GM23248 (cell line): ENCODE measurements around the gene VPS36. TPM values are rescaled to one million over a fixed set of nuclear protein-coding genes. Genes with fewer than 3 reads are reported as not detected.
"Not testable (repeated sequence)": the region's sequence is repeated elsewhere in the genome, so short reads cannot be mapped to it uniquely, and the experiment has no call there.

Experiments
- DNase-seq: peaks from one replicate; pipeline ENCODE4 v3.0.0-alpha.2; 2015
- H2AFZ ChIP-seq: fragments of 200-600 bp; sonication (generic); 2 replicates; pipeline ENCODE4 v1.6.1; 2016; ENCODE audit warnings: antibody characterized with exemption
- H3F3A ChIP-seq: fragments of 200-600 bp; sonication (generic); 2 replicates; pipeline ENCODE4 v1.6.1; 2016; ENCODE audit warnings: mild to moderate bottlenecking, antibody characterized with exemption, mixed run types; ENCODE audit not compliant: insufficient read depth
- H3K27ac ChIP-seq: fragments of 200-600 bp; sonication (generic); 2 replicates; pipeline ENCODE4 v1.5.1; 2016; ENCODE audit warnings: mild to moderate bottlenecking
- H3K27me3 ChIP-seq: fragments of 200-600 bp; sonication (generic); replicated peaks from 2 replicates; pipeline ENCODE4 v1.6.1; 2016; ENCODE audit warnings: mild to moderate bottlenecking; ENCODE audit not compliant: insufficient read depth
- H3K36me3 ChIP-seq: fragments of 200-600 bp; sonication (generic); 2 replicates; pipeline ENCODE4 v1.6.1; 2016; ENCODE audit warnings: low read depth, mild to moderate bottlenecking
- H3K4me1 ChIP-seq: fragments of 200-600 bp; sonication (generic); 2 replicates; pipeline ENCODE4 v1.6.1; 2016; ENCODE audit warnings: mild to moderate bottlenecking; ENCODE audit not compliant: insufficient read depth
- H3K4me2 ChIP-seq: fragments of 200-600 bp; sonication (generic); one replicate; pipeline ENCODE4 v1.6.1; 2016; ENCODE audit warnings: mild to moderate bottlenecking; ENCODE audit not compliant: unreplicated experiment
- H3K4me3 ChIP-seq: fragments of 200-600 bp; sonication (generic); 2 replicates; pipeline ENCODE4 v1.5.1; 2016; ENCODE audit warnings: mild to moderate bottlenecking
- H3K79me2 ChIP-seq: fragments of 200-600 bp; sonication (generic); 2 replicates; pipeline ENCODE4 v1.6.1; 2016; ENCODE audit warnings: mild to moderate bottlenecking; ENCODE audit not compliant: insufficient read depth
- H3K9ac ChIP-seq: fragments of 200-600 bp; sonication (generic); 2 replicates; pipeline ENCODE4 v1.6.1; 2016; ENCODE audit warnings: mild to moderate bottlenecking
- H3K9me2 ChIP-seq: fragments of 200-600 bp; sonication (generic); 2 replicates; pipeline ENCODE4 v1.6.1; 2016; ENCODE audit warnings: mixed run types, mild to moderate bottlenecking, moderate library complexity; ENCODE audit not compliant: insufficient read depth
- H3K9me3 ChIP-seq: fragments of 200-600 bp; sonication (generic); one replicate; pipeline ENCODE4 v1.6.1; 2017; ENCODE audit warnings: low read depth
- H4K20me1 ChIP-seq: fragments of 200-600 bp; sonication (generic); 2 replicates; pipeline ENCODE4 v1.6.0; 2016; ENCODE audit not compliant: insufficient read depth
- EZH2 ChIP-seq: fragments of 200-600 bp; sonication (generic); IDR thresholded peaks from 2 replicates; pipeline ENCODE4 v1.6.1; 2018; ENCODE audit warnings: antibody characterized with exemption, mild to moderate bottlenecking; ENCODE audit not compliant: insufficient read depth, poor library complexity, severe bottlenecking
- EZH2phosphoT487 ChIP-seq: fragments of 200-600 bp; sonication (generic); IDR thresholded peaks from 2 replicates; pipeline ENCODE4 v1.6.1; 2018; ENCODE audit warnings: antibody characterized with exemption, moderate library complexity, mild to moderate bottlenecking, low read depth; ENCODE audit not compliant: insufficient read depth
- WGBS, 2 experiments: methylation state at CpG; one replicate each; pipeline ENCODE4 v1.1.6; 2015 to 2017; ENCODE audit warnings: low lambda C conversion rate in 2 of 2, low coverage in 1 of 2; ENCODE audit errors: missing lambda C conversion rate in 2 of 2; 5-methylcytosine and 5-hydroxymethylcytosine counted together
- in situ Hi-C: fragments of 300-500 bp; cut with MboI; formaldehyde crosslinking; loops from 2 replicates; pipeline ENCODE4 v1.15.0; 2020
- polyA plus RNA-seq: library from polyadenylated mRNA; unstranded; fragments of >200 nt; fragmentation: Nextera tagmentation; extraction: Ambion mirVana; gene quantifications from 2 replicates; pipeline ENCODE4 v1.2.1, GENCODE V29; 2016
- total RNA-seq: library from RNA; depleted of rRNA; stranded (reverse); fragments of >200 nt; shearing (Covaris generic); gene quantifications from 2 replicates; pipeline ENCODE4 v1.2.3, GENCODE V29; 2014

Gene VPS36
- total and polyA plus RNA-seq, 2 experiments from 2014 or later = 34.7 to 42.6 TPM

DNA sequence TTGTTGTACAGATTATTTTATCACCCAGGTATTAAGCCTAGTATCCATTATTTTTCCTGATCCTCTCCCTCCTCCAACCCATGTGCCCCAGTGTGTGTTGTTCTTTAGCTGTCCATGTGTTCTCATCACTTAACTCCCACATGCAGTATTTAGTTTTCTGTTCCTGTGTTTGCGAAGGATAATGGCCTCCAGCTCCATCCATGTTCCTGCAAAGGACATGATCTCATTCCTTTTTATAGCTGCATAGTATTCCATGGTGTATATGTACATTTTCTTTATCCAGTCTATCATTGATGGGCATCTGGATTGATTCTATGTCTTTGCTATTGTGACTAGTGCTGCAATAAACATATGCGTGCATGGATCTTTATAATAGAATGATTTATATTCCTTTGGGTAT lies 18.1 kb upstream of the VPS36 start:
- H4K20me1 ChIP-seq, H3K9me3 ChIP-seq, H3K27ac ChIP-seq, H3K4me3 ChIP-seq, H3K27me3 ChIP-seq, DNase-seq, H2AFZ ChIP-seq, H3K9me2 ChIP-seq, in situ Hi-C loops, H3F3A ChIP-seq, H3K4me1 ChIP-seq, H3K9ac ChIP-seq, H3K4me2 ChIP-seq: not testable (repeated sequence)
- peaks cover 41% of the 10 kb centered on the region for H3K79me2 ChIP-seq
- WGBS, 2 experiments = 92 to 100% methylated on average over 2 of the region's 2 CpGs
- peaks cover 28% of the 10 kb centered on the region for H3K36me3 ChIP-seq

DNA sequence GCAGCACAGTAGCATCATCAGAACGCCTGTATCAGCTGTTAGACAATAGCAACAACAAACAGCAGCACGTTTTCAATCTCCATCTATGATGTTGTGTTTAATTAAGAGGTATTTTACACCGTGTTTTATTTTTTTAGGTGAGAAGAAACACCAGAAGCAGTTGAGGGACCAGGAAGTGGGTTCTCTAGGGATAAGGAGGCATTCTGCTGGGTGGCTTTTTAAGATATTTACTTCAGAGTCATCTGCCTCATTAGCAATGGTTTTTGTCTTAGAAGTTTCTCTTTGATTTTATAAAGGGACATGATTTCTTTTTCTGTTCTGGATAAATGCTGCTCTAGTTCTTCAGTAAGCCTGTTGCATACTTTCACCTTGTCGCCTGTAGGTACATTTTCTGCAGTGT lies 13.1 kb upstream of the VPS36 start:
- Histone ChIP-seq H3K4me1 (peaks cover 4% of the 10 kb centered on the region; the same call in 1 of the 2 replicates), H3K36me3 (peaks cover 35% of the 10 kb centered on the region; the same call in 1 of the 2 replicates), H3K27me3 (no peaks in the 10 kb centered on the region), H3F3A (no peaks in the 10 kb centered on the region), H3K79me2 (peaks cover 86% of the 10 kb centered on the region), H2AFZ (no peak overlapping the region; the same call in 1 of the 2 replicates), H4K20me1 (no peaks in the 10 kb centered on the region), H3K4me3 (no peak overlapping the region), H3K9me3 (no peaks in the 10 kb centered on the region), H3K27ac (no peak overlapping the region), H3K9ac (no peak overlapping the region), H3K4me2 (no peak overlapping the region), H3K9me2 (no peaks in the 10 kb centered on the region)
- in situ Hi-C loops = no loop called here
- TF ChIP-seq EZH2 (no peak), EZH2phosphoT487 (no peak)
- no peak for DNase-seq
- 88% methylated on average over 4 of the region's 4 CpGs for WGBS, 2 experiments

DNA sequence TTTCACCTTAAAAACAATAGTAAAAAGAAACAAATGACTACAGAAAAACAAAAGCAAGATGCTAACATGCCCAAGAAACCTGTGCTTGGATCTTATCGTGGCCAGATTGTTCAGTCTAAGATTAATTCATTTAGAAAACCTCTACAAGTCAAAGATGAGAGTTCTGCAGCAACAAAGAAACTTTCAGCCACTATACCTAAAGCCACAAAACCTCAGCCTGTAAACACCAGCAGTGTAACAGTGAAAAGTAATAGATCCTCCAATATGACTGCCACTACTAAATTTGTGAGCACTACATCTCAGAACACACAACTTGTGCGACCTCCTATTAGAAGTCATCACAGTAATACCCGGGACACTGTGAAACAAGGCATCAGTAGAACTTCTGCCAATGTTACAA lies 10.8 kb upstream of the VPS36 start:
- Histone ChIP-seq H3F3A (no peaks in the 10 kb centered on the region), H3K79me2 (peaks cover 91% of the 10 kb centered on the region), H3K9me2 (no peaks in the 10 kb centered on the region), H3K27ac (no peak overlapping the region), H3K27me3 (no peaks in the 10 kb centered on the region), H4K20me1 (no peaks in the 10 kb centered on the region), H2AFZ (0 out of 2 replicates have a peak overlapping the region, but pooled peaks have one; percentile 11), H3K4me1 (peaks cover 10% of the 10 kb centered on the region), H3K4me2 (no peak overlapping the region), H3K9ac (no peak overlapping the region), H3K9me3 (no peaks in the 10 kb centered on the region), H3K36me3 (peaks cover 29% of the 10 kb centered on the region; the same call in 1 of the 2 replicates), H3K4me3 (no peak overlapping the region)
- 82 to 87% methylated on average over 3 of the region's 3 CpGs for WGBS, 2 experiments
- in situ Hi-C loops = no loop called here
- DNase-seq = no peak
- TF ChIP-seq EZH2 (no peak), EZH2phosphoT487 (no peak)

DNA sequence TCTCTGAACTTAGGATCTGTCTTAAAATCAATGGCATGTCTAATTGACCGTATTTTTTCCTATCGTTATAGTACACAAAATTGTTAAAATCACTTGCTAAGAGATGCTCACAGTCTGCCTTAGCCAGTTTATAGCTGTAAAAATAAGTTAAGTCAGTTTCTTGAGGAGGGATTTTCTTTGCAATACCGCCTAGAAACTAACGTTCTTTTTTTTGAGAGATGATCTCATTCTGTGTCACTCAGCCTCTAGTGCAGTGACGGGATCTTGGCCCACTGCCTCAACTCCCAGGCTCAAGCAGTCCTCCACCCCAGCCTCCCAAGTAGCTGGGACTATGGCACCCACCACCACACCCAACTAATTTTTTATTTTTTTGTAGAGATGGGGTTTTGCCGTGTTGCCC lies 9.2 kb upstream of the VPS36 start:
- H3K27me3 ChIP-seq = no peaks in the 10 kb centered on the region
- in situ Hi-C loops = no loop called here
- H3K4me1 ChIP-seq = peaks cover 13% of the 10 kb centered on the region
- peak overlapping the region; percentile 19; the same call in 1 of the 2 replicates for H2AFZ ChIP-seq
- H3K27ac ChIP-seq = no peak overlapping the region
- 41 to 49% methylated on average over 6 of the region's 6 CpGs for WGBS, 2 experiments
- no peak overlapping the region for H3K9ac ChIP-seq
- no peak for TF ChIP-seq EZH2phosphoT487
- no peak for TF ChIP-seq EZH2
- peak; percentile 75 for DNase-seq
- no peaks in the 10 kb centered on the region for H3K9me3 ChIP-seq
- H3K36me3 ChIP-seq = 0 out of 2 replicates have a peak, but pooled peaks cover 17% of the 10 kb centered on the region
- no peak overlapping the region for H3K4me3 ChIP-seq
- H3K9me2 ChIP-seq = no peaks in the 10 kb centered on the region
- no peaks in the 10 kb centered on the region for H3F3A ChIP-seq
- H4K20me1 ChIP-seq = no peaks in the 10 kb centered on the region
- peak overlapping the region; percentile 24 for H3K4me2 ChIP-seq
- H3K79me2 ChIP-seq = peaks cover 84% of the 10 kb centered on the region

DNA sequence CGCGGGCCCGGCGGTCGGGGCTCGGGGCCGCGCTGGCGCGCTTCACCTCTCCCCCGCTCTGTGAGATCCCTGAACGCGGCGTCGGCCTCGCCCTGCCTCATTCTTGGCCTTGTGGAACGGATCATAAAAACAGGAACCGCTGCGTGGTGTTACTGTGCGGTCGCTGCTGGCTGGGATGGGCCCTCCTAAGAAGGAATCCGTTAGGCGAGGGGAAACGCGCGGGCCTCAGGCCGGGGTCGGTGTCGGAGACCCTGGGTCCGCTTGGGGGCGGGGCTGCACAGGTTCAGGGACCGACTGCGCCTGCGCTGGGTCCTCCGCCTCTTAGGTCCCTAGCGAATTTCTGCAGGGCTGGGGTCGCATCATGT lies 5.2 kb upstream of the VPS36 start:
- H3K27ac ChIP-seq = peak overlapping the region; percentile 85
- DNase-seq = peak; percentile 81
- no peaks in the 10 kb centered on the region for H3K27me3 ChIP-seq
- H3K9ac ChIP-seq = peak overlapping the region; percentile 88
- no peaks in the 10 kb centered on the region for H3K9me3 ChIP-seq
- in situ Hi-C loops = no loop called here
- H3K4me1 ChIP-seq = peaks cover 18% of the 10 kb centered on the region
- 1 to 2% methylated on average over 29 to 34 of the region's 37 CpGs for WGBS, 2 experiments
- no peaks in the 10 kb centered on the region for H3K9me2 ChIP-seq
- H3K36me3 ChIP-seq = no peaks in the 10 kb centered on the region
- H4K20me1 ChIP-seq = no peaks in the 10 kb centered on the region
- TF ChIP-seq EZH2 = no peak
- TF ChIP-seq EZH2phosphoT487 = no peak
- H3K4me2 ChIP-seq = peak overlapping the region; percentile 99
- peaks cover 4% of the 10 kb centered on the region; the same call in 1 of the 2 replicates for H3F3A ChIP-seq
- H3K4me3 ChIP-seq = peak overlapping the region; percentile 98
- peaks cover 52% of the 10 kb centered on the region for H3K79me2 ChIP-seq
- peak overlapping the region; percentile 94 for H2AFZ ChIP-seq
